ENCODE results near the gene PROX1.

PROX1 gene

DNA sequence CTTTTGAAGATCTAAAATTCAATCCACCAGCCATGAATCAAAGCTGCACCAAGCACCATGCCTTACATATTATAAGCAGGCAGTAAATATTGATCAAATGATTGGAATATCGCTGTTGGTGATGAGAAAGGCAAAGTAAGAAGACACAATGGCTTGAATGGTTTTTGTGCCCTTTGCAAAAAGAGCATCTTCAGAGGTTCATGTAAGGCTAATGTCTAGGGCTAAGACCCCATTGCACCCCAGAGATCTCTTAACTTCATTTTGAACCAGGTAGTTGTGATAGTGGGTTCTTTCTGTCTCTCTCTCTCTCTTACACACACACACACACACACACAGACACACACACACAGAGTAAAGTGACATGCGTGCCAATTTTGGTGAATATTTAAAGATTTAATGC lies 12.0 kb downstream of the PROX1 start:
- no peak for DNase-seq (ENCODE audit: low read depth, low spot score)

DNA sequence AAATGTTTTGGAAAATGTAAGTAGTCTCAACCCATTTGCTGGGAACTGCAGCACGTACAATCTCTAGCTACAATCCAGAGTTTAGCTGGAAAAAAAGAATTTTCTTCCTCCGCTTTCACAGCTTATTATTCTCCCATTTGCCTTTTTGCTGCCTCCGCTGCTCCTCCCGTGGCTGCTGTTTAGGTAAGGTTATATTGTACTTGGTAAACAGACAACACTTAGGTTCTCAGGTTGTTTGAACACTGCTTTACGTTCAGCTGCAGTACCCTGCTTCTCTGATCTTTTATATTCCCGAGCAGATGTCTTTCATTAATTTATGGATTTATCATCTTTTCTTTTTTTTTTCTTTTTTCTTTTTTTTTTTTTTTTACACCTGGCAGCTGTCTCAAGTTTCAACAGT lies 14.3 kb downstream of the PROX1 start:
- no peak for DNase-seq (ENCODE audit: low read depth, low spot score)

GRCh38 chr1:214002472-214002871 lies 14.7 kb downstream of the PROX1 start:
- DNase-seq (ENCODE audit: low read depth, low spot score): no peak

DNA sequence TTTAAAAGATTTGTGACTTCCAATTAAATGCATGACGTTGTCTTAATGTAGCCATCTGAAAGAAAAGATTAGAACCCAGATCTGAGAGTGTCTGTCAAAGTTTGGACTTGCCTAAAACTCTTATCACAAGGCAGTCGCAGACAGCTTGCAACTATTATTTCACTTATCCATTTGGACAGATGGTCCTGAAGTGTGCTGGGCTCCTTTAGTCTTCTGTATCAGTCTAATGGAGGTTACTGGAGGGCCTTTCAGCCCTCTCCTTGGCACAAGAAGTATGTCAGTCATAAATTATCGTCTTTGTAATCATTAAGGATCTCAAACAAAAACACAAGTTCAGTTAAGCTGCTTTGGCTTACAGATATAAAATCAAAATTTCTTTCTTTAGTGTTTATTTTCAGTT lies 15.5 kb downstream of the PROX1 start:
- no peak for DNase-seq (ENCODE audit: low read depth, low spot score)

DNA sequence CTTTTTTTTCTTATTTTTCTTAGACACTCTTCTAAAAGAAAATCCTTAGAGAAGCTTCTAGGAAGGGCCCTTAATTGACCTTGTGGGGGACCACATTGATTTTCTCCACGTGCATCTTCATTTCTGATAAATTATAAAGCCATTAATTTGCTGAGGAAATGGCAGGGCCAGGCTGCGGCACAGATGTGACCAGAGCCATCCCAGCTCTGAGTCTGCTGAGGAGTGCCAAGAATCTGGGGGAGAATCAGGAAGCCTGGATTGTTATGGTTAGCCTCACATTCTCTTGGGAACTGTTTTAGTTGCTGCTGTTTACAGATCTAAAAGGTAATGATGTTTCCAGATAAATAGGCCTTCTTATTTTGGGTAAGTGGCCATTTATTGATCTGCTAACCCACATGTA lies 16.2 kb downstream of the PROX1 start:
- no peak for DNase-seq (ENCODE audit: low read depth, low spot score)

GRCh38 chr1:214004795-214005194 lies 17.0 kb downstream of the PROX1 start:
- no peak for DNase-seq (ENCODE audit: low read depth, low spot score)

GRCh38 chr1:214005708-214006107 lies 17.9 kb downstream of the PROX1 start:
- DNase-seq (ENCODE audit: low read depth, low spot score): no peak

DNA sequence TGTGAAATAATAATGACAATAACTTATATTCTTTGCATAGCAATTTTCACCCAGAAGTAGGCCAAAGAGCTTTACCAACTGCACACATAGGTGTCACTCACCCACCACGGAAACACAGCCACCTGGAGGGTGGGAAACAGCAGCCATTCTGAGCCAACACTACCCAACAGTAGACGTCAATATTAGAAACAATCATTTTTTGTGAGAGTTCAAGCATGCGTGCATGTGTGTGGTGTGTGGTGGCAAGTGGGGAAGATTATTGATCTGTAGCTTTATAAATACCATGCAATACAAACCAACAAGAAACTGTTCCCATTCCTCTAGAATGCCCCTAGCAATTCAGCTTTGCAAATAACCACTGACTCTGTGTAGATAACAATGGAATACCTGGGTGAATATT lies 19.1 kb downstream of the PROX1 start:
- DNase-seq (ENCODE audit: low read depth, low spot score): no peak

DNA sequence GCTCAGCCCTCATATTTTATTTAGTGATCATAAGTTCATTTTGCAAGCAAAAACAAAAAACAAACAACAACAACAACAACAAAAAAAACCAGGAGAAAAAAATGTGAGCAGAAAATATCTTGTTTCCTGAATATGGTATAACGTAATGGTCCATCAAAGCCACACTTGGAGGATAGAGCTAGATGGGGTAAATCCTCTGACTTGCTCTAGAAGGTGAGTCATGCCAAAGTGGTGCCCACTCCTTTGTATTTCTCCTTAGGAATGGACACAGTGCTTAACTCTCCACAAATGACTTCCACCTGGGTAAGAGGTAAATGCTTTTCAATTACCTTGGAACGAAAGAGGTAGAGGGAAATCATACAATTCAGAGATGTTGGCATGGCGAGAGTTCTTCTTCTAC lies 20.6 kb downstream of the PROX1 start:
- DNase-seq (ENCODE audit: low read depth, low spot score): no peak

DNA sequence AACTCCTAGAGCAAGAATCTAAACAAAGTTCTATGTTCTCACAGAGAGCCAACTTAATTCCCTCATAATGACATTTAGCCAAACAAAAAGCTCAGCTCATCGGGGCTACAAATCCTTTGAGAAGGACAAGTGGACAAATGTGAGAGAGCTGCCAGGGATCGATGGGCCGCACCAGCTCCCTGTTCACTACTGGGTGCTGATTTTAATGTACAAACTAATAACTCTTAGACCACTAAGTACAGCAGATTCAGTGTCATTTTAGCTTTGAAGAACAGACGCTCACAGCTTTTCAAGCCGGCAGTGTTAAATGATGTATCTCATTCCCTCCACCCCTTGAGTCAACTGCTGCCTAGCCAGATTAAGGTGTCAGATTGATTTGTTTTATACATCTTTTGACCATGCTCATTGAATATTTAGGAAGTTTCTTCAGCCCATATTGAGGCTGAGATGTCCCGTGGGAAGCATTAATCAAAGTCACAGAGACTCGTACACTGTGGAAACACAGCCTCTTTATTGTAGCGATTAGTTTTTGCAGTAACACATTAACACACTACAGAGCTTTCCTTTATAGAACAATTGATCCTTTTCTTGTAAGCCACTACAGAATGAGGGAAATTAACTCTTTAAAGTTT lies 21.1 kb downstream of the PROX1 start:
- no peak for DNase-seq (ENCODE audit: low read depth, low spot score)

DNA sequence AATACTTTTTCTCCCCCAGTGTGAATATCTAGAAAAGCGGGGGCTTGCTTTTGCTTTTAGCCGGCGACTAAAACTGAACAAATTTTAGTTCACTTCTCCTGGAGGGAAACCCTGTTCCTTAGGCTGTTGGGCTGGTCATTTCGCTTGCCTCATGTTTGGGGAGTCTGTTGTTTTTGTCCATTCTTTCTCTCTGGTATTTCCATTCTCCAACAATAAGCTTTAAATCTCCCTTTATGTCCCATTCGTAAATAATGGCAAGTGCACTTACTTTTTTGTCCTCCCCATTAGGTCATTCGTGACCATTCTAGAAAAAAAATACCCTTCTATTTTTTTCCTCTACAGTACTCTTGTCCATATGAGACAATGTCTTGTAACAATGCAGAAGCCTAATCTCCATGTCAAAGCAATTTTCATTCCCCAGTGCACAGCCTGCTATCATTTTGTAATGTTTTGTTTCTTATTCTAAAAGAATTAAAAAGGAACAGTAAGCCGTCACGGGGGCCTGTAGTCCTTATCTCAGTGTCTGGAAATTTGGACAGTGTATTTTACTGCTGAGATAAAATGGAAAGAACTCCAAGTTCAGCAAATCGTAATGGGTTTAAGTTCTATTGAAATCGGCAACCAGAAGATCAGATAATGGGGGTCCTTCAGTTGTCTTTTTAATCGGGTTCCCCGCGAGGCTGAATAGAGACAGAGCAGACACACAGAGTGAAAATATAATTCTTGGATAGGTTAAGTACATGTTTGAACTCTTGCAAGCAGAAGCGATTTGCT lies 21.8 kb downstream of the PROX1 start:
- no peak for DNase-seq (ENCODE audit: low read depth, low spot score)

- DNase-seq (ENCODE audit: low read depth, low spot score): no peak
Measured at GRCh38 chr1:214010197-214010573, 22.4 kb downstream of the PROX1 start.

DNA sequence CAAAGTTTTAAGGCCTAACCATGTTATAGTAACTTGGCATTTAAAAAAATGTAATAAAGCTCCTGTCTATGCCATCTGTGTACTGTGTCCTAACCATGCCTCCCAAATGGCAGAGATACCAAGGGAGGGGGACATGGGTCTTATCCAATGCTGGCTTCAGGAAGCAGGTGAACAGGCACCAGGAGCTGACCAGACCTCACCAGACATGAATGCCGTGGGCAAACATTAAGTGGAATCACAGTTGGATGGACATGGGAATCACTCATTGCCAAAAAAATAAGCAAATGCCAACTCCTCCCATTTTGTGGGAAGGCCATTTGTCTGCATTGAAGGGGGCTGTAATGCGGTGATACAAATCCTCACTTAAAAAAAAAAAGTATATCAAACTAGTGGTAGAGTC lies 22.9 kb downstream of the PROX1 start:
- no peak for DNase-seq (ENCODE audit: low read depth, low spot score)

- no peak for DNase-seq (ENCODE audit: low read depth, low spot score)
Measured at GRCh38 chr1:214012418-214012817, 24.6 kb downstream of the PROX1 start.

GRCh38 chr1:214013614-214014377 lies 26.0 kb downstream of the PROX1 start:
- DNase-seq (ENCODE audit: low read depth, low spot score): no peak

DNA sequence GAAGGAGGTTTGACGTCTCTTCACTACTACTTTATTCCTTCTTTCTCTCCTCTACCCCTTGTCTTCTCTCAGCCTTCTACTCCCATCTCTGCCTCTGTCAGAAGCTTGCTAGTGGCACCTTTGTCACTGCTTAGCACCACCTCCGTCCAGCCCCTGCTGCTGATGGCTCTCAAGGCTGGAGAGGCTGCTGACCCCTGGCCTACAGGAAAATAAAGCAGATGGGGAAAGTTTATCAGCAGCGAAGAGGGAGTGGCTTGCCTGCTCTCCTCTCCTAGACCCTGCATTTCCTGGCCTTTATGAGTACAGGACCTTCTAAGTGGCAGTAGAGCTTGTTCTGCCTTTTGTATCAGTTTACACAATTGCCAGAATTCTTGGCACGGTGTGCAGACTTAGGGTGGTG lies 27.0 kb downstream of the PROX1 start:
- DNase-seq (ENCODE audit: low read depth, low spot score): no peak

DNA sequence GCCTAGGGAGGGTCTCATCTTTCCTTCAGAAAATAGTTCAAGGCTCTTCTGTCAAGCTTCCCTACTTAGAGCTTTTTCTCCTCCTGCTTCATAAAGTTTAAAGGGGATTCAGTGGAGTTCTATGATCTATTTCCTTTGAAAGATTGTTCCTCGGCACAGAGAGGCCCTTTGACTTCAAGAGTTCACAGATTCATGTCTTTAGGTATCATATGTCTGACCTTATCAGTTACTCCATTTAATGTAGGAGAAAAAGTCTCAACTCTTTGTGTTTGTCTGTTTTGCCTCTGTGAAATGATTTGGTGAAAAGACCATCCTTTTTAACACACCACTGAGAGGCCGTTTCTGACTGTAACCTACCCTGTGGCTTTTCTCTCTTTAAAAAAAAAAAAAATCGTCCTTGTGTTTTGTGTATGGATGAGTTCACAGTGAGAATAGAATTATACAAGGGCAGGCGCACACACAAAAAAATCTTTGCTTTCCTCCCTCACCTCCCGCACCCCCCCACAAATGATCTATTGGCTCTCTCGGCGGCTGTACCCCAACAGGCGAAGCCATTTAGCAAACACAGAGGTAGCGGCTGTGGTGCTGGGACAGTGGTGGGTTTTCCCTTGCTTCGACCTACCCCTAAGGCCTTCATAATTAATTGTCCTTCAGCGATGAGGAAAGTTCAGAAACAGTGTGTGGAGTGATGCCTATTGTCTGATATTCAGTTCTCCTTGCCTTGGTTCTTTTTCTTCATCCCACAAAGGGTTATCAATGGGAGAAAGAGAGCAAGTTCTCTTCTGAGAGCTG lies 29.6 kb downstream of the PROX1 start:
- DNase-seq (ENCODE audit: low read depth, low spot score): no peak

DNA sequence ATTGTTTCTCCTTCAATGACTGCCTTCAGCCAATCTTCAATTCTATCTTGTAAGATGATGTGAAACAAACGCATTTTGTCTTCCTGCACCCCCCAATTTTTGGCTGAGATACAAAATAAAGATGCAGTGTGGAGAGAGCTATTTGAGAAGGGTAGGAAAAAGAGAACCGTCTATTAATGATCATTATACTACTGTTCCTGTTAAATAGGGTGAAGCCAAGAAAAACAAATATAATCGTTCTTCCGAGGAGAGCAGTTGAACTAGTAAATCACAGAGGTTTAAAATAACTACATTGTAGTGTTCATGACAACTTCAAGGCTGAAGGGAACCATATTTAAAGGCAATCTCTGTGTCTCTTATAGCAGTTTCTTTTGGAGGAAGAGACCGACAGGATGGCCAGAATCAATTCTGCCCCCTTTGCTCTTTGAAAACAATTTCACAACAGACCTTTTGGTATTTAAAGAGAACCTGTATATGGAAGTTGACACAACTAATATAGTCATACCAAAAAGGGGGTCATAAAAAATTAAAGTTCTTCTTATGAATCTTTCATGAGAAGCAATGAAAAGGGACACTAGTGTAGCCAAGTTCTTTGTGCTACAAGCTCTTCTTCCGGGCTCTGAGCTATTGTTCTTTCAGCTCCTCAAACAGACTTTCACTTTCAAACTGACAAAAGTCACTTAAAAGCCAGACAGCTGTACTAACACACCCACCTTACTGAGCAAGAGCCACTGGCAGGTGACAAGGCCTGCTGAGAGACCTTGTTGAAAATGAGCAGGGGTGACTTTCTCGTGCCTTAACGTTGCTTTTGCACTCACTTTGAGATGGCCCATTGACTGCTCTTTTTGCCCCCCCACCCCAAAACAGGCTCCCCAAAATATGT lies 30.9 kb downstream of the PROX1 start:
- no peak for DNase-seq (ENCODE audit: low read depth, low spot score)

- no peak for DNase-seq (ENCODE audit: low read depth, low spot score)
Measured at GRCh38 chr1:214019499-214019898, 31.7 kb downstream of the PROX1 start.

GRCh38 chr1:214021321-214021720 lies 33.5 kb downstream of the PROX1 start:
- no peak for DNase-seq (ENCODE audit: low read depth, low spot score)

DNA sequence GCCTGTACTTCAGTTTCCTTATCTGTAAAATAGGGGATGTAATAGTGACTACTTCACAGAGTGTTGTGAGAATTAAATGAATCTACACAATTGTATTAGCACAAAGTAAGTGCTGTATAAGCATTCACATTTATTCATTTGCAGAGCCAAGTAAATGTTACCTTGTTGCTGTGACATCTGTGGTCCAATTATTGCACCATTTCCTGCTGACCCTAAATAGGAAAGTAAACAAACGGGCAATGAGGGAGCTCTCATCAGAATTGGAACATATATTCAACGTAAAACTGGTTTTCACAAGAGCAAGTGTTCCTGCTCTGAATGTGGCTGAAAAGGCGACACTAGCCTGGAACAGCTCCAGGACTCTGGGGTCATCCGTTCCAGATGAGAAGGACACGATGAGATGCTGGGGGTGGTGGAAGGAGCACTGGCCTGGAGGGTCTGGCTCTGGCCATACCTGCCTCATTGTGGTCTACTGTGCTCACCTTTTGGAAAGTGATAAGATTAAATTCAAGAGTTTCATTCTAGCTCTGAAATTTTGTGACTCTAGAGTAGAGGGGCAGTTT lies 34.5 kb downstream of the PROX1 start:
- DNase-seq (ENCODE audit: low read depth, low spot score): no peak

Measured in ELF-1 (cell line).